NCI-H526 treated with DMSO at 0.1 percent for 48 hours (cell line): ENCODE data around the gene CACNA1F.
A peak's percentile ranks its signal among the peaks of the same experiment; 100 is the strongest.

Source experiments
- DNase-seq: peaks from one replicate; lab custom pipeline; 2025; lab: John Stamatoyannopoulos, UW

Gene CACNA1F

DNA sequence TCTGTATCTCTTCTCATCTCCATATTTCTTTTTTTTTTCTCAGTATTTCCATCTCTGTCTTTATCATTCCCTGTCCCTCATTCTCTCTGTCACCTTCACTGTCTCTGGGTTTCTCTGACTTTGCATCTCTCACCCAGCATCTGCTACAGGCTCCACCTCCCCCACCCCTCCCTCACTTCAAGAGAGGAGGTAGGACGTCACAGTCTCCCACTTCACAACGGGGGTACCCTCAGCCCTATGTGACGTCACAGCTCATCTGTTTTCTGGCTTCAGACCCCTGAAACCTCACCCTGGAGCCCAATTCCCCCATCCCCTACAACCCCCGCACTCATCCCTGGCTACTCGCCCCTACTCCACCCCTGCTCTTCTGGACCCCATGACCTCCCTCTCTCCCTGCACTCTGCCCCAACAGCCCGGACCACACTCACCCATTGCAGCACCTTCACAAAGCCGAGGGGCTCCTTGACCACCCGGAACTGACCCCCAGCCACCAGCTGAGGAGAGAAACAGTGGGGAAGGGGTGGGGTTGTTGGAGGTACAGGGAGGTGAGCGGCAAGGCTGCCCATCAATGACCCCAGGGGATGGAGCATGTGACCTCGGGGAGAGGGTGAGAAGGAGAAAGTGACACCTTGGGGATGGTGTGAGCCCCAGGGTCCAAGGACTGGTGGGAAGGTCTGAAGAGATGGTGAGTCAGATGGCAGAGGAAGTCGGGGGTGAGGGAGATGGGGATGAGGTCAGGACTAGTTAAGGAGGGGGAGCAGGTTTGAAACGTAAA lies 34.4 kb downstream of the CACNA1F start:
- no peak for DNase-seq

- DNase-seq, result no peak
Observed at GRCh38 chrX:49197543-49198087, 35.5 kb downstream of the CACNA1F start.

- no peak for DNase-seq
Observed at GRCh38 chrX:49193542-49193964, 39.6 kb downstream of the CACNA1F start.

DNA sequence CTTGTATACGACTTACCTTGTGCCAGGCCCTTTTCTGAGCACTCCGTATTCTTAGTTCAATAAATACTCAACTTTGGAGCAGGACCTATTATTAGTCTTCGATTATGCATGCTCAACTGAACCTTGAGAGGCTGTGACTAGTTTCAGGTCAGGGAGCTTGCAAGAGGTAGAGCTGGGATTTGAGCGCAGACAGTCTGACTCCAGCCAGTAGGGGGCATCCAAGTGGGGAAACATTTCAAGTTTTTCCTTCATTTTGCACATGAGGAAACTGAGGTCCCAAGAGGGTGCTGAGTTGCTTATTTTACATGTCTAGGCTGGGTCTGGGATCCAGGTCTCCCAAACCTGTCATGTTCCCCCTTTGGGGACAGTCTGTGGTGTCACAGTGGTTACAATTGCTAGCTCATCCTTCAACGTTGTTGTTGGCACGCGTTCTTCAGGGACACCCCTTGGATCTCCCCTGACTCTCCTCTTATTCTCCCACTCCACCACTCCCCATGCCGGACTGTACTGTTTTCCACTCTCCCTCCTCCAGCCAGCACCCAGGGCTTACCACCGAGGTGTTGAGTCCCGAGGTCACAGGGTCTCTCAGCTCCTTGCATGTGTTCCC lies 40.3 kb downstream of the CACNA1F start:
- no peak for DNase-seq

GRCh38 chrX:49191574-49192011 lies 41.5 kb downstream of the CACNA1F start:
- DNase-seq, result no peak

DNA sequence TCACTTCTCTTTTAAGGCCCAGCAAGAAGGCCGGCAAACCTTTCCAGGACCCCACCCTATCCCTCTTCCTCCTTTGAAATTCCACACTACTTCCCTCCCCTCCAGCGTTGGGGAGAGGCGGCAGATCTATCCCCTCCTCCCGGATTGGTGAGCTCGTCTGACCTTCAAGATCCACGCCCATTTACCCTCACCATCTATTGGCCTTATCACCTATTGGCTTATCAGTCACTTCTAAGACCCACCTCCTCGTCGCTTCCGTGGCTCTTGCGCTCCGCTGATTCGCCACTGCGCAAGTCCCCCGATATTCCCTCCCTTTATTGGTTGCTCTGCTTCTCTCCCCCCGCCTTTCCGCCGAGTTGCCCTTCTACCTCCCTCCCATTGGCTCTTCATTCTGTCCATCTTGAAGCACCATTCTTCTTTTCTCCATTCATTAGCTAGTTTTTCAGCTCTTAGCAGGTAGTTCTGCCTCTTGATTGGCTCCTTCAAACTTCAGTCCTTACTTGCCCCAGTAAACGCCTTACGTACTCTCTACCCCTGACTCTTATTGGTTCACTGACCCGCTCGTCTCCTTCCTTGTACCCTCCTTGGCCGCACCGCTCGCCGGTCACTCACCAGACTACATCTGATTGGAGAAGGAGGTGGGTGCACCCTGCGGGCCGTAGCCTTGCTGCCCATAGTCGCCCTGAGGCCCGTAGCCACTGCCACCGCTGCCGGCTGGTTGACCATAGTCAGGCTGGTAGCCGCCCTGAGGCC lies 42.1 kb downstream of the CACNA1F start:
- DNase-seq, result peak; percentile 98

GRCh38 chrX:49189606-49190005 lies 43.5 kb downstream of the CACNA1F start:
- DNase-seq, result no peak

DNA sequence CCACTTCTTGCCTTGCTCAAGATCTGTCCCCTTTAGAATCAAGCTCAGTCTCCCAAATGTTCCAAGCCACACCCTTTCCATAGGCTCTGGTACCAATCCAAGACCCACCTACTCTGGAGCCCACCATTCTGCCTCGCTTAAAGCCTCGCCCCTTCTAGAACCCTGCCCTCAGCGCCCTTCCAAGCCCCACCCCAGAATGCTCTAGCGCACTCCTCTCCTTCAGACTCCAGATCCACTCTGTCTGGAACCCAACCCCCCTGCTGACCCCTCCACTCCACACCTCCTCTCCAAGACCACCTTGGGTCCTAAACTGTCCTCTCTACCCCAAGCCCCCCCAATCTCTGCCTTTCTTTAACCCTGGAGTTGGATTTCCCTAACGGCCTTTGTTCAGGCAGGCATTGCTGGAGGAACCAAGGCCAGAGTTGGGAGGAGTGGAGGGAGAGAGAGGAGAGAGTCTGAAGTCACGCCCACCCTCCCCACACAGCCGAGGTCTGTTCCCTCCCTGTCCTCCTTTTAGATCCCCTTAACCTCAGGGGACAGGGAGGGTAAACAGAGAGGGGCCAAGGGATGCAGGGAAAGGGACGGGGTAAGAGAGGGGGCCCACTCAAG lies 44.6 kb downstream of the CACNA1F start:
- DNase-seq, result no peak

- no peak for DNase-seq
Observed at GRCh38 chrX:49187526-49187925, 45.6 kb downstream of the CACNA1F start.

DNA sequence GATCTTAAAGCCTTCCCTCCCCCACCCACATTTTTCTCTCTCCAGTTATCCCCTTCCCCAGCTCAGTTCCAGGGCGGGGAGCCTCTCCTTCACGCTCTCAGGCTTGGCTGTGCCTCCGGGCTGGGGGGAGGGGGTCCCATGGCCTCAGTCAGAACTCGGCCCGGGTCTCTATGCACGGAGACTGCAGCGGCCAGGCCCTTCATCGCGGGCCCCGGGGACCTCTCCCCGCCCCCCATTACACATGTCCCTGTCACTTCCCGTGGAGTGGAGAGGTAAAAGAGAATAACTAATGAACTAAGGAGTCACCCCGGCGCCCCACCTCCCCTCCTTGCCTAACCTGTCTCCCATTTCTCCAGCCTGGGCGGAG lies 46.1 kb downstream of the CACNA1F start:
- DNase-seq, result no peak

DNA sequence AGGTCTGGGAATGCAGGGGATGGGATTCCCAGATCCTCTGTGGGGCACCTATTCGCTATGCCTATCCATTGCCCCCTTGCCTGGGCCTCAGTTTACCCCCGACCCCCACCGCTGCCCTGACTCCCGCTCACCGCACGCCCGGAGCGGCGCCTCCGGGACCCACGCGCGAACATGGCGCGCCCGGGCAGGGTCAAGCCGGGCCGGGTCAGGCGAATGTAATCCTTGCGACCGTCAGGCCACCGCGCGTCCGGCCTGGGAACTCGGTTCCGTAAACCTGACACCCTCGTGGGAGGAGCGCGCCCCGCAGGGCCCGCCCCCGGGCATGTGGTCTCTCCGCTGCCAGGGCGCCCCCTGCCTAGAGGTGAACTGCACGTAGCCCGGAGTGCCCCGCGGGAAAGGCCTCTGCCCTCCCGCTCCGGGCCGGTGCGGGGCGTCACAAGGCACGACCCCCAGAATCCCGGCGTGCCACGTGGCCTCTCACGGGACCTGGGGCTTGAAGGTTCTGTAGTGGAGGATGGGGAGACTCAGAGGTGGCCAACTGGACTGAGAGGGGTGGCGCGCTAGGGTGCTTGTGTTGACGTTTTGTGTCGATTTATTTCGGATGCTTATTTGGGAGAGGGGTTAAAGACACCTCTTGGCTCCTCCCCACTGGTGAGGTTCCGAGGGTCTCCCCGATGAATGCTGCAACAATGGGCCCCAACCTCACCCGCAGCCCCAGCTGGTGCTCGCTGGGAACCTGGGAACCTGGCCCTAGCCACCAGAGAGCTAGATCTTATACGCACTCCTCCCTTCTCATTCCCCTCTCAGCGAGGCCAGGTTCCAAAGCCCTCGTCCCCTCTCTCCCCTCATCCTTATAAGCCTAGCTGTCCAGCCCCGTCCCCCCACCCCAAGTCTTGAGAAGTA lies 46.8 kb downstream of the CACNA1F start, which contains the start of gene PRICKLE3:
Gene PRICKLE3 (minus strand): TSS at position 249 of the 903 bp plus-strand sequence. CDS start 76 bp downstream, at position 173.
- peak; percentile 29 for DNase-seq

- peak; percentile 86 for DNase-seq
Observed at GRCh38 chrX:49184294-49185281, 48.6 kb downstream of the CACNA1F start.

GRCh38 chrX:49183701-49184281 lies 49.3 kb downstream of the CACNA1F start:
- no peak for DNase-seq

DNA sequence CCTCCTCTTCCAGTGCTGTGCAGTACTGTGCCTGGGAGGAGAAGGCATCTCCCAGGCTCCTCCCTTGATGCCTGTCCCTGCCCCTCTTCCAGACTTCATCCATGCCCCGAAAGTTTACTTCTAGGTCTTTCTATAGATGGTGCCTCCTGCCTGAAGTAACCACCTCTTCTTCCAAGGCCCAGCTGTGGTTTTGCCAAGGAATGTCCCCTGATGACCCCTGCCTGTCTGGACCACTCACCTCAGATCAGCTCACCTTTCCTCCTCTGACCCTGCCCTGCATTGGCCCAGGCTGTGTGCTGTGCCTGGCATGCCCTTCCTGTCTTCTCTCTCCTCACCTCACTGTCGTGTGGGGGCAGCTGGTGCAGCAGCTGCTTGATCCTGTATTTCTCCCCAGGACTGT lies 53.8 kb downstream of the CACNA1F start:
- DNase-seq, result no peak

DNA sequence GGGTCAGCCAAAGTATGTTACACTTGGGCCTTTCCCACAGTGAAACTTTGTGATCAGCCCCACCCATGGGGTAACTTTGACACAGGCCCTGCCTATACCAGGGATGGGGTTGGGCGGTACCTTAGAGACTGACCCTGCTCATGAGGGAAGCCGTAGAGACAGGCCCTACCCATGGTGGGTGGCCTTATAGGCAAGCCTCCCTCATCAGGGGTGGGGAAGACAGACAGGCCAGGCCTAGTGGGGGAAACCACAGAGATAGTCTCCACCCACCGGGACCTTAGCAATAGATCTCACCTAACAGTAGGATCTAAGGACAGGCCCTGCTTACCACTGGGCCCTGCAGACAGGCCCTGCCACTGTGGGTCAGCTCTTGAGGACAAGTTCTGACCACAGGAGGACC lies 54.6 kb downstream of the CACNA1F start:
- DNase-seq, result no peak

DNA sequence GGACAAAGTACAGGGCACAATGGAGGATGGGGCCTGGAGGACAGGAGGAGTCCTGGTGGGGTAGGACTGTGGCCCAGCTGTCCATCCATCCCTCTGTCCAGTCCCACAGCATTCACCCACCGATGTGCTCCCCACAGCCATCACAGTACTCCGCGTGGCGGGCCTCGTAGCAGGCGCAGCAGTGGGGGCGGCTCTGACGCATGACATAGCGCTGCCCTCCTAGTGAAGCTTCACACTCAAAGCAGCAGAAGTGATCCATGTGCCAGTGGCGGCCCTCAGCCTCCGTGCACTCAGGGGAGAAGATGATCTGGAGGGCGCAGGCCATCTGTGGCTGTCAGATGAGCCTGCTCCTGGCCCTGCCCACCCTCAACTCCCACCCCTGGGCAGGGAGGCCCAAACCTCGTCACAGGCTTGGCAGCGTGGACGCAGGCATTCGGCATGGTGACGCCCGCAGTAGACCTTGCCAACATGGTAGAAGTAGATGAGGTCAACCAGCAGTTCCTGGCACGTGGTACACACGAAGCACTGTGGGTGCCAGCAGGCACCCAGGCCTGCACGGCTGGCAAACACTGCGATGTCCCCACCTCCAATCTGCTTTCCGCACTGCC lies 55.2 kb downstream of the CACNA1F start:
- DNase-seq, result no peak

GRCh38 chrX:49177338-49177833 lies 55.8 kb downstream of the CACNA1F start:
- DNase-seq, result no peak

- DNase-seq, result no peak
Observed at GRCh38 chrX:49176421-49177326, 56.5 kb downstream of the CACNA1F start.
